HG02642 (cell line): ENCODE measurements around the gene BBS1.

Experiments used
- ATAC-seq: cut with Tn5 transposase; IDR thresholded peaks from one replicate; pipeline ENCODE4 v1.9.1; 2021; ENCODE audit warnings: mild to moderate bottlenecking; ENCODE audit not compliant: unreplicated experiment, poor library complexity

Gene BBS1

DNA sequence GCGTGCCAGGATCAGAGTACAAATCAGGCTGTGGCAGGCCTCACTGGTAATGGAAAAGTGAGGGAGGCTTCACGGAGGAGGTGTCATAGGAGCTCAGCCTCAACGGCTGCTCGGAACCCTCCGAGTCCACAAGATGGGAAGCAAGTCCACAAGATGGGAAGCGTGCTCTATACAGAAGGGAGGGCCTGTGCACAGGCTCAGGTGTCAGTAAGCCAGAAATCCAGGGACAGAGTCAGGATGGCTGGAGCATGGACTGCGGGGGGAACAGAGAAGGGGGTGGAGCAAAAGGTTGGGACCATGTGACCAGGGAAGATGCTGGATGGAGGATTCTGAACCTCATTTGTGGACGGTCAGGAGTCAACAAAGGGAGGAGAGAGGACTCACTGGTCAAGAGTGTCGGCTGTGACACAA, 33.6 kb upstream of the BBS1 start:
- no peak for ATAC-seq

DNA sequence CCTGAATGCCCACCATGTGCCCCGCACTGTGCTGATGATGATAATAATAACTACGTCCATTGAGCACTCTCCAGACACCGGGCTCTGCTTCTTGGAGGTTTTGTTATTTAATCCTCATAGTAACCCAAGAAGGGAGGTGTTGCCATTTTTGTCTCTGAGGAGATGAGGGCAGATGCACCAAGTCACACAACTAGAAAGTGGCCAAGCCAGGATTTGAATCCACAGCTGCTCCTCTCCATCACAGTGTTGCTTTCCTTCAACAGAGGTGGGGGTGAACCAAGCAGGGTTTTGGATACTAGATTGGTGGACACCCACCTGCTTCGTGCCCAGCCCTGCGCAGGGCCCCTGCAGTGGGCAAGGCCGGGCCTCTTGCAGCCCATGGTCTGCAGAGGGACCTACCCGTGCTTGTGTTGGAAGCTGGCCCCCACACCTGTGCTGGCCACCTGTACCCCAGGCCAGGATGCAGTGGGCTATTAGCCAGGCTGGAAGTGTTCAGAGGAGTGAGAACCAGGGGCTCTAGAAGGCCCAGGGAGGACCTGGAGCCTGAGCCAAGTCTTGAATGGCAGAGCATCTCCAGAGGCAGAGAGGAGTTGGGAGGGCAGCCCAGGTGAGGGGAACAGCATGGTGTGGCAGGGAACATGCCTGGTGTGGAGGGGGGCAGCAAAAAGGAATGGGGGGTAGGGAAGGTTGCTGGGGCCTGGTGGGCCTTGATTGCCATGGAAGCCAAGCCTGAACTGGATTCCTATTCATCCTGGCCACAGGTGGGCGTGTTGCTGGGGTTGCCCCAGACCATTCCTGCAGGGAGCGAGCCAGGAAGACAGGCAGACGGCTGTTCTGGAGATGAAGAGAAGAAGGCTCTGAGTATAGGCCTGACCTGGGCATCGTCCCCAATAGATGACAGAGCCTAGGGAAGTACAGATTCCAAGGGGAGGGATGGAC, 32.9 kb upstream of the BBS1 start:
- ATAC-seq = no peak

DNA sequence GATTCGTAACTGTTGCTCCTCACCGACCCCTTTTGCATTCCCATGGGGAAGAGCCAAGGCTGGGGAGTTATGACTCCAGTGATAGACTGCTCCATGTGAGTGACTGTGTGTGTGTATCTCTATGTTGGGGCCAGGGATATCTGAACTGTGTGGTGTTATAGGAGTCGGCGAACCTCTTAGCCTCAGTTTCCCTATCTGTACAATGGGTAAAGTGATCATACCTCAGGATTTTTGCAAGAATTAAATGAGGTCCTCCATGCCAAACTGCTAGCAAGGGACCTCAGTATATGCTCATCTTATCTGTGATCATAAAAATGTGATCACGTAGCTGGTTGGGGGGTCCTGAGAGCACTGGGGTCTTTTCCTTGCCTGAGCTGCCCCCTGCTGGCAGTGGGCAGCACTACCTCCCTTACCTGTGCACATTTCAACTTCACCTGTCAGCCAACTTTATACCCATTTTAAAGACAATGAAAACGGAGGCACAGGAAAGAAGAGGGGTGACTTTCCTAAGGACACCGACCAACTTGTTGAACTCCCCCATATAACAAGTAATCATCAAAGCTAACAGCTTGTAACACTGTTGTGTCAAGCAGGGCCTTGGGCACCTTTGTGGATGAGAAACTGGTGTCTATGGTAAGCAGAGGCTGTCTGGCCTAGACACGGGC, 31.6 kb upstream of the BBS1 start:
- ATAC-seq = no peak

DNA sequence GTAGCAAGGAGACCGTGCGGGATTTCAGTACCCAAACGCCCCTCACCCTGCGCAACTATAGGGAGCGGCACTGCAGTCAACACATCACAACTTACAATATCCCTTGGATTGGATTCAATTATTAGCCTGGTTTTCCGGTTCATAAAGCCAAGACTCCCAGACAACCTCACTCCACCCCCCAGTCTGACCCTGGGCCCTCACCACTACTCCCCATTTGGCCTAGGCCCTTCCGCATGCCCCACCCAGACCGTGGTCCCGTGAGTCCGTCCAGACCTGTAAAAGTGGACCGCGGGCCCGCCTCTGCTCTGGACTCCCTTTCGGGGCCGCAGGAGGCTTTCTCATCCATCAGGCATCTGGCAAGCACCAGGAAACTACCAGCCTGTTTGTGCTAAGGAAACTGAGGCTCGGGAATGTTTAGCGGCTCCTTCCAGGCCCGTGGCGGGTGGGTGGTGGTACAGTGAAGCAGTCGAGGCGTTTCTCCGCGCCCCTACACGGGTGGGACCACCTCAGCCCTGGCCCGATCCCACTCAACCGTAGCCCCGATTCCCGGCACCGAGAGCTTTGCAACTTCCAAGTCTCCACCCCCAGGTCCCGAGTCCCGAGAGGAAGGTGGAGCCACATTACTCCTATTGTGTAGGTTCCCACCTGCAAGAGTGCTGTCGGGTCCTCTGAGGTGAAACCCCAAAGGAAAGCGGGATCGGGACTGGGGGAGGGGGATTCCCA, 30.9 kb upstream of the BBS1 start:
- peak; percentile 19 for ATAC-seq

DNA sequence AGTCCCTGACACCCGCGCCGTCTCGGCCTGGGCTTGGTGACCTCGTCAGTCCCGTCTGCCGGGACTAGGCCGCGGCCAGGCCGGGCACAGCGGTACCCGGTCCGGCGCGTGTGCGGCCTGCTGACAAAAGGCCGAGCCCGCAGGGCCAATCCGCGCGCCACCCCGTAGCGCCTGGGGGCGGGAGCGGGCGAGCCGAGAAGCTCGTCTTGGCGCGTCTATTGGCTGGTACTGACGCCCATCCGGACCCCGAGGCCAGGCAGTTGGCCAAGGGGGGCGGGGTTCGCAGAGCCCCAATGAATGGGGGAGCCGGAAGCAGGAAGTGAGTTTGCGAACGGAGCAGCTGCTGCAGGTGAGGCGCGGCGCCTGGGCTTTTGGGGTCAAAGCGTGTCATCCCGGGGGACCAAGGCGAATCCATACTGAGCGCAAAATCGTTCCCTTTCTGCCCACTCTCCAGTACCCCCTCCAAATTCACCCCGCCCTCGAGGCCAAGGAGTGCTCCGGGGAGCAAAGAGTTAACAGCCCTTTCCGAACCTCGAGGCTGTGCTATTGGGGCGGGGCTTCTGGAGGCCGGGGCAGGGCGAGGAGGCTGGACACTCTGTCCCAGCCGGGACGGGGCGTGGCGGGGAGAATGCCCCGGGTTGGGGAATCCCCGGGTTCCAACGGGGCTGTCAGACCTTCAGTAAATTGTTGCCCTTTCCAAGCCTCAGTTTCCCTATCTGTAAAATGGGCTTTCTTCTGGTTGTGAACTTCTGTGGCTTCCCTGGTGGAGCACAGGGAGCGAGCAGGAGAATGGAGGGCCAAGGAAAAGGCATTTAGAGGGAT, 30.1 kb upstream of the BBS1 start, which contains the start of gene DPP3:
Gene DPP3 (plus strand): TSS at position 318 of the 822 bp plus-strand sequence. CDS start 1,767 bp downstream, outside the sequence.
- ATAC-seq = peak; percentile 92

DNA sequence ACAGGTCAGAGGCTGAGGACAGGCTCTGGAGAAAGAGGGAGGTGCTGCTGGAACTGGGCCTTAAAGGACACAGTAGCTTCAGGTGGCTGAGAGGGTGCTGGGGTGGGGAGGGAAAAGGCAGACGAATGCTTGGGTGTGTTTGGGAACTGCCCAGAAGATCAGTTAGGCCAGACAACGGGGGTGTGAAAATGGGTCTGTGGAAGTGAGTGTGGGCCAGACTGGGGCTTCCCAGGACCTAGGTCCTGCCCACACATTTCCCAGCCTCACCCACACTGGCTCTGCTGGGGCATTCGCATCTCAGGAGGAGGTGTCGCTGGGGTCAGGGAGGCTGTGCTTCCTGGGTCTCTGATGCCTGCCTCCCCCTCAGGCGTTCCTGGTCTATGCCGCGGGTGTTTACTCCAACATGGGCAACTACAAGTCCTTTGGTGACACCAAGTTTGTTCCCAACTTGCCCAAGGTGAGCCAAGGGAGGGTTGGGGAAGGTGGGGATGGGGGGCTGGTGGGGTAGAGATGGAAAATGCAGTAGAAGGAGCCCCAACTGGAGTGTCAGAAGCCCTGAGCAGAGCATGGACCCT, 25.5 kb upstream of the BBS1 start:
- ATAC-seq = no peak

DNA sequence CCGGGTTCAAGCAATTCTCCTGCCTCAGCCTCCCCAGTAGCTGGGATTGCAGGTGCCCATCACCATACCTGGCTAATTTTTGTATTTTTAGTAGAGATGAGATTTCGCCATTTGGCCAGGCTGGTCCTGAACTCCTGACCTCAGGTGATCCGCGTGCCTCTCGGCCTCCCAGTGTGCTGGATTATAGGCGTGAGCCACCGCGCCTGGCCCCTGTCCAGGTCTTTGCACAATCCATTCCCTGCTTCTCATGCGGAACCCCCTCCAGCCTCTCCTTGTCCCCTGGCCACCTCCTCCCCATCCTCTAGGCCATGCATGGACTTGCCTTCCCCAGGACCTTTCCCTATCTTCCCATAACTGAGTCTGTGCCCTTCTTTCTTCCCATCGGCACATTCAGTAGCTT, 21.5 kb upstream of the BBS1 start:
- ATAC-seq = no peak

DNA sequence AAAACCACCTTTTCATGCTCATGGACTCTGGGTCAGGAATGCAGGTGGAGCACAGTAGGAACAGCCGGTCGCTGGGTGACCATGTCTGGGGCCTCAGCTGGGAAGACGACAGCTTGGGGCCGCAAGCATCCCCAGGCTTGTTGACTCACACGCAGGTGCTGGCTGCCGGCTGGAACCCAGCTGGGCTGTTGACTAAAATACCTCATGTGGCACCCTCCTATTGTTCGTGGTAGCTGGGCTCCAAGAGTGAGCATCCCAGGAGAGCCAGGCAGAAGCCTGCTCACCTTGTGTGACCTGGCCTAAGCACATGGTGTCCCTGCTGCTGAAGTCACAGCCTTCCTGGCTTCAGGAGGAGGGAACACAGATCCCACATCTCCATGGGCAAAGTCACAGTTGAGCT, 20.8 kb upstream of the BBS1 start:
- no peak for ATAC-seq

DNA sequence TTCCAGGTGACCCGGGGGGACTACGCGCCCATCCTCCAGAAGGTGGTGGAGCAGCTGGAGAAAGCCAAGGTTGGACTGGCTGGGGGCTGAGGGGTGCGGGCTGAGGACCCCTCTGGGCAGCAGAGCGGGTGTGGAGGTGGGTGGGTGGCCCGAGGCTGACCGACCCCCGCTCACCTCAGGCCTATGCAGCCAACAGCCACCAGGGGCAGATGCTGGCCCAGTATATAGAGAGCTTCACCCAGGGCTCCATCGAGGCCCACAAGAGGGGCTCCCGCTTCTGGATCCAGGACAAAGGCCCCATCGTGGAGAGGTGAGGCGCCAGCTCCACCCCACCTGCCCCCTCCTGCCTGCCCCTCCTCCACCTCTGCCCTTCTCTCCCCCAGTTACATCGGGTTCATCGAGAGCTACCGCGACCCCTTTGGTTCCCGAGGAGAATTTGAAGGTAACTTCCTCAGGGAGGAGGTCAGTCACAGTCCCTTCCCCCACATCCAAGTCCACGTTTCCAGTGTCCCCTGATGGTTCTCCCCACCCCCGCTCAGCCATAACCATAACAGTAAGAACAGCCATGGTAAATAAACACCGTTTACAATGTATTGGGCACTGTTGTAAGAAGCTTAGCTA, 19.0 kb upstream of the BBS1 start:
- ATAC-seq = no peak

DNA sequence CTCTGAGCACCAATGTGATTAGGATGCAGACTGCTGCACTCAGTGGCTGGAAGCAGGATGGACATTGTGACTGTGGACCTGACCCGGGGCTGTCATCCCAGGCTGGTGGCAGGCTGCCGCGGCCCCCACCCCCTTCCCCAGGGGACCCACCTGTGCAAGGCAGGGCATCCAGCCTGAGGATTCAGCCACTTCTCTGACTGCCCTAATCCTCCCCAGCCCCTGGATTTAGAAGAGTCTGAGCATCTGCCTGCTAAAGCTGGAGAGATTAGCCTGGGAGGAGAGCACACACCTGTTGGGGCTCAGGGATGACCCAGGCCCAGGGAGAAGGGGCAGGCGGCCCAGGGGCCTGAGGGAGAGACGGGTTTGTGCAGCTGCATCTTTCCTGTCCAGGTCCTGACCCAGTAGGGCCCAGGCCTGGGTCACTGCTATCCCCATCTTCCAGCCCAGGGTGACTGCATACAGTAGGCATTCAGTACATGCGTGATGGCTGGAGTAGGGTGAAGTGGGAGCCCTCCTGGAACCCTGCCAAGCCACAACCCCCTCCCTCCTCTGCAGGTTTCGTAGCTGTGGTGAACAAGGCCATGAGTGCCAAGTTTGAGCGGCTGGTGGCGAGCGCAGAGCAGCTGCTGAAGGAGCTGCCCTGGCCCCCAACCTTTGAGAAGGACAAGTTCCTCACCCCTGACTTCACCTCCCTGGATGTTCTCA, 18.1 kb upstream of the BBS1 start:
- no peak for ATAC-seq

DNA sequence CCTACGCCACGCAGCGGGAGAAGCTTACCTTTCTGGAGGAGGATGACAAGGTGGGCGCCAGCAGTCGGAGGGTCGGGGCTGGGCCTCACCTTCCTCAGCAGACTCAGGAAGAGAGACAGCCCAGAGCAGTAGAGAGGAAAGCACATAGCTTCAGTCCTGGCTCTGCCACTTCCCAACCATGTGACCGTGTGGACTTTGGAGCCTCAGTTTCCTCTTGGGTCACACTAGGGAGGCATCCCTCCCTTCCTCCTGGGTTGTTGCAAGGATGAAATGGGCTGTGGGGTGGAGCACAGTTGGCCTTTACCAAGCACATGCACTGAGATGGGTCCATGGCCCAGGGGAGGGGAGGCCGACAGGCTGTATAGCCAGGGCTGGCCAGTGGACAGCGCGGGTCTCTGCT, 17.3 kb upstream of the BBS1 start:
- no peak for ATAC-seq

DNA sequence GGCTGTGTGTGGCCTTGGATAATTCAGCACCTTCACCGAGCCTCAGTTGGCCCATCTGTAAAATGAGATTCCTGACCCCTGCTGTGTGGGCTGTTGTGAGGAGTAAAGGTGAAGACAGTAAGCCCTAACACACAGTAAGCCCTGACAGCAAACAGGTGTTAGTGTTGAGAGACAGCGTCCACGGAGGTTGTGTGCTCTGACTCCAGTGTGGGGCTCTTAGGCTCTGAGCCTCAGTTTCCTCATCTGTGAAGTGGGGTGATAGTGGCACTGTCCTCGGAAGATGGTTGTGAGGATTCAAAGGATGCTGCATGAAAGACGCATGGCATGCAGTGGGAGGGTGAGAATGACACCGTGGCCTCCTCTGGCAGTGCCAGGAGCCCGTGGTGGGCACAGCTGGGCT, 16.0 kb upstream of the BBS1 start:
- no peak for ATAC-seq

DNA sequence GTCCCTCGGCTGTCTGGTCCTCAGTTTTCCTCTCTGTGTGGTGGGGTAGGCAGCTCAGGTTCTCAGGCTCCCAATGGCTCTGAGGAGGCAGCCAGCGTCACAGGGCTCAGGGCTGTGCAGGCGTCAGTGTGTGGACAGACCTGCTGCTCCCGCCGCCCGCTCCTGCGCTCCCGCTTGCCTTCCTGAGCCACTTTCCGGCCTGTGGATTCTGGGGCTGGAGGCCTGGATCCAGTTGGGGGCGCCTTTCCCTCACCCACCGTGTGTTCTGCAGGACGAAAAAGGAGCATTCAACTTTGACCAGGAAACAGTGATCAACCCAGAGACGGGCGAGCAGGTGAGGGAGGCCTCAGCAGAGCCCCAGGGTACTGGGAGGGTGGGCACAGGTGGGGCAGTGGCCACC, 15.5 kb upstream of the BBS1 start:
- ATAC-seq = no peak

DNA sequence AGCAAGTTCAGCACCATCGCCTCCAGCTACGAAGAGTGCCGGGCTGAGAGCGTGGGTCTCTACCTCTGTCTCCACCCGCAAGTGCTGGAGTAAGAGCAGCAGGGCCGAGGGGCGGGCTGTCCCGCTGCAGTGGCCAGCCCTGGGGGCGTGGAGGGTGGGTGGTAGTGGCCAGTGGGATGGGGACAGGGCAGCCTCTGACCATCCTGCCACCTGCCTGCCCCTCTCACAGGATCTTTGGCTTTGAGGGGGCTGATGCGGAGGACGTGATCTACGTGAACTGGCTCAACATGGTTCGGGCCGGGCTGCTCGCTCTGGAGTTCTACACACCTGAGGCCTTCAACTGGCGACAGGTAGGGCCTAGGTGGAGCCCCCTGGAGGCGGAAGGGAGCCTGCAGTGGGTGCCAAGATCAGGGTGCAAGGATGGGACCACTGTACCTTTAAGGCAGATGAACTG, 15.0 kb upstream of the BBS1 start:
- no peak for ATAC-seq

DNA sequence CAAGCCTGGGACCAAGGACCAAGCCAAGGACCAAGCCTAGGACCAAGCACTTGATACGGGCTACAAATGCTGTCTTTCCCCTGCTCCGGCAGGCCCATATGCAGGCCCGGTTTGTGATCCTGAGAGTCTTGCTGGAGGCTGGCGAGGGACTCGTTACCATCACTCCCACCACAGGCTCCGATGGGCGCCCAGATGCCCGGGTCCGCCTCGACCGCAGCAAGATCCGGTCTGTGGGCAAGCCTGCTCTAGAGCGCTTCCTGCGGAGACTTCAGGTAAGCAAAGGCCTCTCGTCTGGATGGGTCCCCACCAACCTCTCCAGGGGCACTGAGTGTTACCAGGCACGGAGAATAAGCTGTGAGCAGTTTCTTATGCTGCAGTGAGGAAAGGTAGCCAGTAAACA, 13.2 kb upstream of the BBS1 start:
- ATAC-seq = no peak

DNA sequence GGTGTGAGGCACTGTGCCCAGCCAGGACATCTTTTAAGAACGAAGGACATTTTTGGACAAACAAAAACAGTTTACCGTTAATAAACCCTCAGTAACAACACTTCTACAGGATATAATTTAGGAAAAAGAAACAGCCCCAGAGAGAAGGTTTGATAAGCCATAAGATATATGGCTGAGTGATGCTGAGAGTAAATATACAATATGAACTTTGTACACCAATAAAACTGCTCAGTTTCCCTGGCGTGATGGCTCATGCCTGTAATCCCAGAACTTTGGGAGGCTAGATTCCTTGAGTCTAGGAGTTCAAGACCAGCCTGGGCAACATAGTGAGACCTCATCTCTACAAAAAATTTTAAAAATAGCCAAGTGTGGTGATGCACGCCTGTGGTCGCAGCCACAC, 11.9 kb upstream of the BBS1 start:
- ATAC-seq = no peak

DNA sequence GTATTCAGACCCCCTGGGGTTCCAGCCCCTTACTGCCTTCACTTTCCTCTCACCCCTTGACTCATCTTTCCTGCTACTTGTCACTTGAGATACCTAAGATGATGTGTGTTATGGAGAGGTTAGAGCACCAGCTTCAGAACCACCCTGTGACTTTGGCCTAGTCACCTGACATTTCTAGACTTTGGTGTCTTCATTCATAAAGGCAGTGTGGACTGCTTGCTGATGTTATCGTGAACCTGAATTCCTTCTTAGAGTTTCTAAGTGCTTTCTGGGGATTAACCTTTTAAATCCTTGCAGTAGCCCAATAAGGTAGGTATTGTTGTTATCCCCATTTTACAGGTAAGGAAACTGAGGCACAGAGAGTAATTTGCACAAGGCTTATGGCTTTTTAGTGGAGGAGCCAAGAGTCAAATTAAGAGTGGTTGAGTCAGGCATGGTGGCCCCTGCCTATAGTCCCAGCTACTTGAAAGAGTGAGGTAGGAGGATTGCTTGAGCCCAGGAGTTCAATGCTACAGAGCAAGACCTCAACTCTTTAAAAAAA, 5.1 kb upstream of the BBS1 start:
- ATAC-seq = no peak

DNA sequence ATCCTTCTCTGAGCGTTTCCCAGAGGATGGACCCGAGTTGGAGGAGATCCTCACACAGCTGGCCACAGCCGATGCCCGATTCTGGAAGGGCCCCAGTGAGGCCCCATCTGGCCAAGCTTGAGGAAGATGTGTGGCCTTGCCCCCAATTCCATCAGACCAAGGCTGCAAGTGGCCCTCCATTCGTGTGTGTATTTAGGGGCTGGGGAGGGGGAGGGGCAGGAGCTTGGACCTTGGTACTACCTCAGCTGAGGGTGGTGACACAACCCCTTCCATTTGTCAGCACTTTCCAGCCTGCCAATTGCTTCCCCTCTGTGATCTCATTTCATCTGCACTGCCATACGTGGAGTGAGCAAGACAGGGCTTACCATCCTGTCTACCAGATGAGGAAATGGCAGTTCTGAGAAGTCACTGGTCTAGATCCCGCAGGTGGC, 1.3 kb upstream of the BBS1 start:
- ATAC-seq = no peak
